Measurements from ENCODE around the gene DEFB113.
"Not testable (repeated sequence)": the region's sequence is repeated elsewhere in the genome, so short reads cannot be mapped to it uniquely, and the experiment has no call there.

Gene DEFB113

GRCh38 chr6:49969605-49970004, at the start of gene DEFB113:
DEFB113 (minus strand) TSS chr6:49969625; CDS start chr6:49969625, 0 bp downstream.
- DNase-seq = no peak

GRCh38 chr6:50007819-50008218, 38.4 kb upstream of the DEFB113 start:
- no peak for DNase-seq

- no peak for DNase-seq
Measured at GRCh38 chr6:50003139-50003538, 33.7 kb upstream of the DEFB113 start.

- no peak for DNase-seq
Measured at GRCh38 chr6:49995278-49995677, 25.9 kb upstream of the DEFB113 start.

GRCh38 chr6:49988900-49989299, 19.5 kb upstream of the DEFB113 start:
- no peak for DNase-seq

- no peak for DNase-seq
Measured at GRCh38 chr6:49987749-49988148, 18.3 kb upstream of the DEFB113 start.

GRCh38 chr6:49986551-49986950, 17.1 kb upstream of the DEFB113 start:
- no peak for DNase-seq

GRCh38 chr6:49982046-49982445, 12.6 kb upstream of the DEFB113 start:
- DNase-seq = no peak

GRCh38 chr6:49980898-49981297, 11.5 kb upstream of the DEFB113 start:
- no peak for DNase-seq

- DNase-seq = no peak
Measured at GRCh38 chr6:49979584-49979983, 10.2 kb upstream of the DEFB113 start.

- no peak for DNase-seq
Measured at GRCh38 chr6:49978332-49979226, 9.2 kb upstream of the DEFB113 start.

GRCh38 chr6:49966823-49967222, 2.6 kb downstream of the DEFB113 start:
- DNase-seq = no peak

- DNase-seq = no peak
Measured at GRCh38 chr6:49966334-49966733, 3.1 kb downstream of the DEFB113 start.

GRCh38 chr6:49964064-49964463, 5.4 kb downstream of the DEFB113 start, which contains the start of gene DEFB114:
DEFB114 (minus strand) TSS chr6:49964164; CDS start chr6:49964105, 59 bp downstream.
- DNase-seq = no peak

GRCh38 chr6:49958180-49958579, 11.2 kb downstream of the DEFB113 start:
- no peak for DNase-seq

- no peak for DNase-seq
Measured at GRCh38 chr6:49955847-49956246, 13.6 kb downstream of the DEFB113 start.

- DNase-seq = no peak
Measured at GRCh38 chr6:49951926-49952325, 17.5 kb downstream of the DEFB113 start.

GRCh38 chr6:49950415-49950751, 19.0 kb downstream of the DEFB113 start:
- DNase-seq = no peak

GRCh38 chr6:49949062-49949461, 20.4 kb downstream of the DEFB113 start:
- no peak for DNase-seq

GRCh38 chr6:49946835-49947234, 22.6 kb downstream of the DEFB113 start:
- DNase-seq = no peak

- DNase-seq = not testable (repeated sequence)
Measured at GRCh38 chr6:49944068-49944467, 25.4 kb downstream of the DEFB113 start.

- DNase-seq = no peak
Measured at GRCh38 chr6:49939993-49940498, 29.4 kb downstream of the DEFB113 start.

- no peak for DNase-seq
Measured at GRCh38 chr6:49937811-49938210, 31.6 kb downstream of the DEFB113 start.

GRCh38 chr6:49937017-49937416, 32.4 kb downstream of the DEFB113 start:
- DNase-seq = no peak

- no peak for DNase-seq
Measured at GRCh38 chr6:49935387-49935786, 34.0 kb downstream of the DEFB113 start.

Measured in stimulated activated CD4-positive, alpha-beta T cell treated with anti-CD3 and anti-CD28 coated beads, Interleukin-4, amount 100 ng/mL, for 1 hour (primary cell).